H9 (cell line): ENCODE data around the gene AQP2. TPM values are rescaled to one million over a fixed set of nuclear protein-coding genes. Genes with fewer than 3 reads are reported as not detected.

Experiments used
- DNase-seq: peaks from one replicate; pipeline ENCODE4 v3.0.0-alpha.2; 2017
- H2AFZ ChIP-seq: one replicate; pipeline ENCODE4 v1.6.1; 2013; ENCODE audit warnings: mild to moderate bottlenecking, low read length, control low read depth, moderate library complexity
- H2AK5ac ChIP-seq: 2 replicates; pipeline ENCODE4 v1.6.1; 2013; ENCODE audit warnings: low read length, control low read depth, mixed read lengths; ENCODE audit not compliant: insufficient read length
- H2BK120ac ChIP-seq: one replicate; pipeline ENCODE4 v1.6.1; 2013; ENCODE audit warnings: low read depth, mild to moderate bottlenecking, low read length, control low read depth, inconsistent platforms; ENCODE audit not compliant: poor library complexity, severe bottlenecking
- H2BK12ac ChIP-seq: 2 replicates; pipeline ENCODE4 v1.6.1; 2013; ENCODE audit warnings: low read length, control low read depth, mixed read lengths, low read depth; ENCODE audit not compliant: insufficient read length
- H2BK15ac ChIP-seq: 2 replicates; pipeline ENCODE4 v1.6.1; 2013; ENCODE audit warnings: low read depth, low read length, control low read depth
- H2BK20ac ChIP-seq: one replicate; pipeline ENCODE4 v1.6.1; 2013; ENCODE audit warnings: low read depth, mild to moderate bottlenecking, low read length, control low read depth, inconsistent platforms; ENCODE audit not compliant: poor library complexity, severe bottlenecking
- H2BK5ac ChIP-seq: 2 replicates; pipeline ENCODE4 v1.6.1; 2013; ENCODE audit warnings: low read length, control low read depth, mixed read lengths; ENCODE audit not compliant: insufficient read length
- H3K14ac ChIP-seq: 2 replicates; pipeline ENCODE4 v1.6.1; 2013; ENCODE audit warnings: low read length, control low read depth; ENCODE audit not compliant: insufficient read depth
- H3K18ac ChIP-seq: 2 replicates; pipeline ENCODE4 v1.6.1; 2013; ENCODE audit warnings: low read depth, mild to moderate bottlenecking, mixed read lengths, low read length, control low read depth; ENCODE audit not compliant: insufficient read length
- H3K23ac ChIP-seq: 2 replicates; pipeline ENCODE4 v1.6.1; 2013; ENCODE audit warnings: low read length, control low read depth, mixed read lengths, low read depth; ENCODE audit not compliant: insufficient read length
- H3K23me2 ChIP-seq: 2 replicates; pipeline ENCODE4 v1.6.1; 2013; ENCODE audit warnings: low read depth, mild to moderate bottlenecking, mixed read lengths, low read length, control low read depth; ENCODE audit not compliant: insufficient read length, poor library complexity, severe bottlenecking
- H3K27ac ChIP-seq: 2 replicates; pipeline ENCODE4 v1.5.1; 2013; ENCODE audit warnings: low read length, control low read depth, mixed read lengths, low read depth; ENCODE audit not compliant: insufficient read length
- H3K27me3 ChIP-seq: 2 replicates; pipeline ENCODE4 v1.6.1; 2013; ENCODE audit warnings: low read length, control low read depth, inconsistent platforms; ENCODE audit not compliant: insufficient read depth
- H3K4ac ChIP-seq: 2 replicates; pipeline ENCODE4 v1.6.1; 2013; ENCODE audit warnings: low read depth, mild to moderate bottlenecking, control low read depth, inconsistent platforms, low read length, moderate library complexity
- H3K4me1 ChIP-seq: 2 replicates; pipeline ENCODE4 v1.6.1; 2013; ENCODE audit warnings: low read length, control low read depth, inconsistent platforms; ENCODE audit not compliant: insufficient read depth
- H3K4me2 ChIP-seq: 2 replicates; pipeline ENCODE4 v1.6.1; 2013; ENCODE audit warnings: low read length, control low read depth, mixed read lengths; ENCODE audit not compliant: insufficient read length, insufficient read depth
- H3K56ac ChIP-seq: 2 replicates; pipeline ENCODE4 v1.6.1; 2013; ENCODE audit warnings: low read depth, mild to moderate bottlenecking, mixed read lengths, low read length, control low read depth; ENCODE audit not compliant: insufficient read length
- H3K79me1 ChIP-seq: 2 replicates; pipeline ENCODE4 v1.6.1; 2013; ENCODE audit warnings: low read depth, mild to moderate bottlenecking, moderate library complexity, low read length, control low read depth, inconsistent platforms; ENCODE audit not compliant: insufficient read depth, poor library complexity, severe bottlenecking
- H3K79me2 ChIP-seq: 2 replicates; pipeline ENCODE4 v1.6.1; 2013; ENCODE audit warnings: low read length, control low read depth, inconsistent platforms; ENCODE audit not compliant: insufficient read depth
- H3K9ac ChIP-seq: 2 replicates; pipeline ENCODE4 v1.6.1; 2013; ENCODE audit warnings: low read length, control low read depth, mixed read lengths; ENCODE audit not compliant: insufficient read length; ENCODE audit errors: extremely low read depth
- H3K9me3 ChIP-seq: one replicate; pipeline ENCODE4 v1.6.1; 2013; ENCODE audit warnings: low read depth, low read length, inconsistent platforms; ENCODE audit not compliant: control insufficient read depth
- H3T11ph ChIP-seq: one replicate; pipeline ENCODE4 v1.6.1; 2013; ENCODE audit warnings: mild to moderate bottlenecking, low read length, control low read depth, inconsistent platforms
- H4K20me1 ChIP-seq: one replicate; pipeline ENCODE4 v1.6.1; 2013; ENCODE audit not compliant: control insufficient read depth, insufficient read length, insufficient read depth
- H4K5ac ChIP-seq: 2 replicates; pipeline ENCODE4 v1.6.1; 2013; ENCODE audit warnings: low read depth, mild to moderate bottlenecking, mixed read lengths, low read length, control low read depth; ENCODE audit not compliant: insufficient read length
- H4K8ac ChIP-seq: replicated peaks from 2 replicates; pipeline ENCODE4 v1.6.1; 2013; ENCODE audit warnings: low read length, control low read depth, mixed read lengths, low read depth; ENCODE audit not compliant: insufficient read length
- H4K91ac ChIP-seq: 2 replicates; pipeline ENCODE4 v1.6.1; 2013; ENCODE audit warnings: low read depth, mild to moderate bottlenecking, moderate library complexity, mixed read lengths, low read length, control low read depth; ENCODE audit not compliant: insufficient read length
- H3K27ac Mint-ChIP-seq, 3 experiments: 2 replicates in 2 of 3; 3 replicates in 1 of 3; pipeline ENCODE4 v1.8.0; 2020 to 2021; ENCODE audit warnings: mixed read lengths in 3 of 3, mild to moderate bottlenecking in 1 of 3, moderate library complexity in 1 of 3
- H3K27me3 Mint-ChIP-seq: 2 replicates; pipeline ENCODE4 v1.8.0; 2021; ENCODE audit warnings: low read depth, mild to moderate bottlenecking, moderate library complexity, mixed read lengths
- H3K36me3 Mint-ChIP-seq, 3 experiments: 2 replicates in 2 of 3; 3 replicates in 1 of 3; pipeline ENCODE4 v1.8.0; 2020 to 2021; ENCODE audit warnings: low read depth in 3 of 3, mixed read lengths in 3 of 3; ENCODE audit not compliant: insufficient read depth in 1 of 3
- H3K4me1 Mint-ChIP-seq, 2 experiments: 2 replicates each; pipeline ENCODE4 v1.8.0; 2020; ENCODE audit warnings: mixed read lengths in 2 of 2
- H3K4me3 Mint-ChIP-seq, 2 experiments: 2 replicates in 1 of 2; 3 replicates in 1 of 2; pipeline ENCODE4 v1.8.0; 2020 to 2021; ENCODE audit warnings: mild to moderate bottlenecking in 2 of 2, mixed read lengths in 2 of 2, moderate library complexity in 1 of 2
- H3K9me3 Mint-ChIP-seq, 2 experiments: 2 replicates in 1 of 2; 3 replicates in 1 of 2; pipeline ENCODE4 v1.8.0; 2020; ENCODE audit warnings: mild to moderate bottlenecking in 2 of 2, mixed read lengths in 2 of 2, moderate library complexity in 1 of 2
- CTCF ChIP-seq: fragments of 200-600 bp; sonication (generic); conservative IDR thresholded peaks from 3 replicates; pipeline ENCODE4 v1.8.0; 2021; ENCODE audit warnings: antibody characterized with exemption, mild to moderate bottlenecking
- WGBS: extraction: QIAGEN DNeasy Blood & Tissue Kit; methylation state at CpG from one replicate; pipeline ENCODE4 v1.1.7; 2013; ENCODE audit warnings: missing lambda C conversion rate, low lambda C conversion rate, mixed read lengths; ENCODE audit not compliant: insufficient read length; ENCODE audit errors: extremely low coverage; 5-methylcytosine and 5-hydroxymethylcytosine counted together
- total RNA-seq: library from RNA; stranded (reverse); gene quantifications from 2 replicates; pipeline ENCODE4 v1.2.1, GENCODE V29; 2021

AQP2 gene
- total RNA-seq, 1 experiment from 2014 or later = not detected

- Mint-ChIP-seq H3K4me3 (no peak overlapping the region), H3K36me3 (no peaks in the 10 kb centered on the region; a peak in 1 of 7 replicates), H3K4me1 (peaks cover 34 to 46% of the 10 kb centered on the region in 2 experiments), H3K27me3 (peaks cover 53% of the 10 kb centered on the region), H3K9me3 (no peaks in the 10 kb centered on the region; a peak in 1 of 5 replicates), H3K27ac (no peak overlapping the region)
- Histone ChIP-seq H2BK120ac (no peak overlapping the region), H3K4ac (no peak overlapping the region), H2BK20ac (no peak overlapping the region), H2AFZ (no peak overlapping the region), H2BK15ac (no peak overlapping the region), H3K56ac (no peak overlapping the region), H3K27me3 (no peaks in the 10 kb centered on the region; the same call in 1 of the 2 replicates), H4K20me1 (no peaks in the 10 kb centered on the region), H3K23ac (no peak overlapping the region), H3K9me3 (no peaks in the 10 kb centered on the region), H3K14ac (no peak overlapping the region), H3K79me2 (no peaks in the 10 kb centered on the region), H2BK5ac (no peak overlapping the region), H3K4me2 (no peak overlapping the region), H4K5ac (no peak overlapping the region), H3K79me1 (no peaks in the 10 kb centered on the region), H3T11ph (no peak overlapping the region), H3K9ac (no peak overlapping the region), H3K27ac (no peak overlapping the region), H3K18ac (no peak overlapping the region), H4K91ac (no peak overlapping the region), H4K8ac (no peak overlapping the region), H3K23me2 (no peaks in the 10 kb centered on the region), H3K4me1 (peaks cover 11% of the 10 kb centered on the region), H2AK5ac (no peak overlapping the region), H2BK12ac (no peak overlapping the region)
- no CpG with 5 or more reads among the region's 1 CpG for WGBS
- TF ChIP-seq CTCF = no peak
- no peak for DNase-seq
Observed at GRCh38 chr12:49907352-49907751, 43.2 kb upstream of the AQP2 start.
